SH-SY5Y (cell line): ENCODE measurements around the gene NEK1.

Experiments used
- GATA2 ChIP-seq: IDR thresholded peaks from 2 replicates; pipeline ENCODE4 v1.6.1; 2011; ENCODE audit warnings: mild to moderate bottlenecking, low read depth, low read length
- GATA3 ChIP-seq: IDR thresholded peaks from 2 replicates; pipeline ENCODE4 v1.6.1; 2011; ENCODE audit warnings: low read depth, mild to moderate bottlenecking, low read length, moderate library complexity

The NEK1 gene

DNA sequence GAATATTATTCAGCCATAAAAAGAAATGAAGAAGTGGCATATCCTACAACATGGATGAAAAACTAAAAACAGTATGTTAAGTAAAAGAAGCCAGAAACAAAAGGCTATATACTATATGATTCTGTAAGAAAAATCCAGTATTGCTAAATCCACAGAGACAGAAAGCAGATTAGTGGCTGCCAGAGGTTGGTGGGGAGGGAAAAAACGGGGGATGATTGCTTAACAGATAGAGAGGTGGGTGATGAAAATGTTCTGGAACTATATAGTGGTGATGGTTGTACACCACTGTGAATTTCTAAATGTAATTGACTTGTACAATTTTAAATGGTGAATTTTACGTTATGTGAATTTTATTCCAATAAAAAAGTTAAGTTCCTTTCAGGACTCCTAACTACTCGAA is 184.0 kb downstream of the NEK1 start:
- no peak for TF ChIP-seq GATA2
- no peak for TF ChIP-seq GATA3

DNA sequence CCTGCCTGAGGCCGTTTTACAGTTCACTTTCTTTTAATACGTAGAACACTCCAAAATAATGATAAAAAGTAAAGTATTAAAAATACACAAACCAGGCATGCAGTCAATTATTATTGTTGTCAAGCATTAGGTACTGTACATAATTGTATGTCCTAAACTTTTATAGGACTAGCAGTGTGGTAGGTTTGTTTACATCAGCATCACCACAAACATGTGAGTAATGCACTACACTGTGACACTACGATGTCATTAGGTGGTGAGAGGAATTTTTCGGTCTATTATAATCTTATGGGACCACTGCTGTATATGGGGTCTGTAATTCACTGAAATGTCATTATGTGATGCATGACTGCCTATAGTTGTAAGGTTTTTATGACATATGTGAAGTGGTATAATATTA is 192.1 kb downstream of the NEK1 start:
- TF ChIP-seq GATA3 (no peak), GATA2 (no peak)

DNA sequence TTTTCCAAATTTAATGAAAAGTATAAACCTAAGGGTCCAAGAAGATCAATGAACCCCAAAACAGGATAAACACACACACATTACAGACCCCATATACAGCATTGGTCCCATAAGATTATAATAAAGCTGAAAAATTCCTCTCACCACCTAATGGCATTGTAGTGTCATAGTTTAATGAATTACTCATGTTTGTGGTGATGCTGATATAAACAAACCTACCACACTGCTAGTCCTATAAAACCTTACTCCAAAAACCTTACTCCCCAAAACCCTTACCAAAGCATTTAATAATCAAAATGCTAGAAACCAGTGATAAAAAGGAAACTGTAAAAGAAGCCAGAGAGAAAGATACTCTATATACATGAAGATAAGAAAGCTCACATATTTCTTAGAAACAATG is 193.5 kb downstream of the NEK1 start:
- TF ChIP-seq GATA2 (no peak), GATA3 (no peak)

DNA sequence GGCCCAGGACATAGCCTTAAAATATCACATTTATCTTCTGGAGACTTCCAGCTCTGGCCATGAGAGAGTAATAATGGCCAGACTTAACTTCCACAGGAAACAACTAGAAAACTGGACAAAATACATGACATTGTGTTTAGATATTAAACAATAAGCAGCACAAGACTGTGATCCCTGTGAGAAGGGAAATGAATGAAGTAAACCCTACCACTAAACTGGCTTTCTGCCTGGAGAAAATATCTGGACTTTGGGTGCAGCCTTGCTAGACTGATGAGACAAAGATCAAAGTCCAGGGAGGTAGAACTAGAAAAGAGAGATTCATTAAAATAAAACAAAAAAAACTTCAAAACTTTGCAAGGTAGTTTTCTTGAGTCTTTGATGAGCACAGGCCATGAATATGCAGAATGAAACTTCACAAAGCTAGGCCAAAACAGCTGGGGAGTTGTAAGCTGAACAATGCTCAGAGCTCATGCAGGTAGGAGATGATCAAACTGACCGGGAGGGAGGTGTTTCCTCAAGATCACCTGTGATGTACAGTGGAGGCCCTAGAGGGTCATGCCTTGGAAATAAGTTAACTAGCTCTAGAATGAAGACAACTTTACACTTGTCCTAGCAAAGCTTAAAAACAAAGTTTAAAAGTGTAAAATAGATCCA is 194.6 kb downstream of the NEK1 start:
- TF ChIP-seq GATA3 (no peak), GATA2 (no peak)

DNA sequence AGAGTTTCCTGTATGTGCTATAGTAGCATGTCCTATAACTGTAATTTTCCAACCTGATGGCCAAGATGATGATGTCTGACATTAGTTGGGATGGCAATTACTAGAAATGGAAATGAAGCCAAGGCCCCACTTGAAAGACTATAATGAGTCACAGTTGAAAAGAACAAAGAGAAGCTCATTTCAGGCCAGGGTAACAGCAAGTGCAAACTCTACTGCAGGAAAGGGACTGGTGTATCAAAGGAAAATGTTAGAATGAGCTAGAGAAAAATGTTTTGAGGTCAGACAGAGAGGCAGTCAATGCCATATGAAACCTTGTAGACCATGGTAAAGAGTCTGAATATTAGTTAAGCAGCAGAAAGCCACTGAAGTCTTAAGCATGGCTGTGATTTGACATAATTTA is 195.4 kb downstream of the NEK1 start:
- no peak for TF ChIP-seq GATA2
- no peak for TF ChIP-seq GATA3

DNA sequence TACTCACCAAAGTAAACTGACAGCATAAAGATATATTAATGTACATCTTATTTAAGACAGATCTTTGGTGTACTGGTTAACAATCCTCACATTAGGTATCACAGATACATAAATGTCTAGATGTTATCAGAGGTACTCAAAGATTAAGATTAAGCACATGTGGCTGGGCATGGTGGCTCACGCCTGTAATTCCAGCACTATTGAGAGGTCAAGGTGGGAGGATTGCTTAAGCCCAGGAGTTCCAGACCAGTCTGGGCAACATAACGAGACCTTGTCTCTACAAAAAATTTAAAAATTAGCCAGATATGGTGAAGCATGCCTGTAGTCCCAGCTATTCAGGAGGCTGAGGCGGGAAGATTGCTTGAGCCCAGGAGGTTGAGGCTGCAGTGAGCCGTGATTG is 195.9 kb downstream of the NEK1 start:
- no peak for TF ChIP-seq GATA3
- no peak for TF ChIP-seq GATA2

DNA sequence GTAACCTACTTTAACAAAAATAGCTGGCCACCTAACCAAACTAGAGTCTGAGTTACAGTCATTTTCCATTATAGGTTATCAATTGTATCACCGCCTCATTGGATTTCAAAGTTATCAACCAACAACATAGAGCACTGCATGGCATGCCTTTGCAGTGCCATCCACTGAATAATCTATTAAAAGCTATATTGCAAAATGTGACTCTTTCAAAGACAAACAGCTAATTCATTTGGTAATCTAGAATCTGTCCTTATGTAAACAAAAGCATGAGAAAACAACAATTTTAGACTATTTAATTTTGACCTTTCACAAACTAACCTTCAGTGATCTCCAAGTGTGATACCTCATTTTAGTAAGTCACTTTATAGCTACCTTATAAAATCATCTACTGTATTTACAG is 197.5 kb downstream of the NEK1 start:
- TF ChIP-seq GATA3: no peak
- TF ChIP-seq GATA2: no peak

DNA sequence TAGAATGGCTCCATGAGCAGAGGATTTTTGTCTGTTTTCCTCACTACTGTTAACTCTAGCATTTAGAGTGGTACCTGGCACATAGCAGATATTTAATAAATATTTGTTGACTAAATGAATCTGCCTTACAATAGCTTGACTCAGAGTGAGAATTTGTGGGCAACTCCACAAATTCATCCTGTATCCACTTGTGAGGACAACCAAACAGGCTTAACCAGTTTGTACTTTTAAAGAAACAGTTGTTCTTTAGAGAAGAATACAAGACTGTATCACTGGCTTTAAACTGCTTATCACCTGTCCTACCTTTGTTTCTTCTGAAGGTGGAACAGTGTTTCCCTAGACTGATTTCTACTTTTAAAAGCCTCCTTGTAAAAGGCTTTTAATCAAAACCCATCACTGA is 200.3 kb downstream of the NEK1 start:
- TF ChIP-seq GATA3: no peak
- no peak for TF ChIP-seq GATA2

DNA sequence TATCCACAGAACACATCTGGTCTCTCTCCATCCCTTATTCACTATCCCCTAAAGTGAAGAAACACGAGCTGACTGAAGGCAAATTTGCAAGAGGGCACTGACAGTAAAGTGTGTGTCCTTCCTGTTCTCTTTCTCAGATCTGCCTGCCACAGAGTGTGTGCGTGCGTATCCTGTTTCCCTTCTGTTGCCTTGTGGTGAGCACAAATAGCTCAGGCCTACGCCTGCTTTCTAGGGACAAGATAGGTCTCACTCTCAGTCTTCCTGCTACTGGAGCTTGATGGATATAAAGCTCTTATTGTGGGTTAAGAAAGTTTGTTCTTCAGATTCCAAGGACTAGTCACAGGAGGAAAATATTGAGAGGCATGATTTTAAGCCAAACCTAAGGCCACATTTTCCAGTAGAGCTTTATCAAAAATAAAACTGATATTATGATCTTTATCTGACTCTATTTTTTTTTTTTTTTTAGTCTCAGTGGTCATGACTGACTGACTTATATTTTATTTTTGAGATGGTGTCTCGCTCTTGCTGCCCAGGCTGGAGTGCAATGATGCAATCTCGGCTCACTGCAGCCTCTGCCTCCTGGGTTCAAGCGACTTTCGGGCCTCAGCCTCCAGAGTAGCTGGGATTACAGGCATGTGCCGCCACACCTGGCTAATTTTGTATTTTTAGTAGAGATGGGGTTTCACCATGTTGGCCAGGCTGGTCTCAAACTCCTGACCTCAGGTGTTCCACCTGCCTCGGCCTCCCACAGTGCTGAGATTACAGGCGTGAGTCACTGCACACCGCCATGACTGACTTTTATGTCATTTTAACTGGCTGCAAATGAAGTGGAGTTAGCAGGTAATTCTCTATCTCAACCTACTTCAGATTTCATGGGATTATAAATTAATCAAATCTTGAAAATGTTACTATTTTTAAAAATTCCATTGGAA is 201.3 kb downstream of the NEK1 start:
- TF ChIP-seq GATA3: no peak
- TF ChIP-seq GATA2: no peak

DNA sequence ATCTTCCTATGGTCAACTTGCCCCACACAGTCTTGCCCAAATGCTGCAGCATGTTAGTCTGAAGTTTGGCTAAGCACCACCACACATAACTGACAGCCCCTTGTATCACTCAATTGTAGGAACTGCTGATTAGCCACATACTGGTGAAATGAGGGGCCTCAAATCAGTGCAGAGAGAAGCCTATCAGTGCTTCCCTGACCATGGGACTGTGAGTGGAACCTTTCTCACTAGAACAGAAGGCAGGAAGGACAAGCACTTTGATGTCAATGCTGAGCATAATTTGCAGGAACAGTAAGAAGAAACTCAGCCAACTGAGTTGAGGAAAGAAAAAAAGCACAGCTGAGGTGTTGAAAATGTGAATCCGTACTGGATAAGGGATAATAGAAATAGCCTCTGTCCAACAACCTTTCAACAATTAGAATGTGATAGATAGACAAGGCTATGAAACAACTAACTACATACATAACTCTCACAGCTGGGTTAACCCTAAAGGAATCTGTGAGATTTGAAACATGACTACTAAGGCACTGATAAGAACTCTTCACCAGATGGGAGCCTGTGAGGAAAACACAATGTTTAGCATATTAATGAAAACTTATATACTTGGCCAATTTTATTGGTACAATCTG is 205.1 kb downstream of the NEK1 start:
- TF ChIP-seq GATA3 (no peak), GATA2 (no peak)

DNA sequence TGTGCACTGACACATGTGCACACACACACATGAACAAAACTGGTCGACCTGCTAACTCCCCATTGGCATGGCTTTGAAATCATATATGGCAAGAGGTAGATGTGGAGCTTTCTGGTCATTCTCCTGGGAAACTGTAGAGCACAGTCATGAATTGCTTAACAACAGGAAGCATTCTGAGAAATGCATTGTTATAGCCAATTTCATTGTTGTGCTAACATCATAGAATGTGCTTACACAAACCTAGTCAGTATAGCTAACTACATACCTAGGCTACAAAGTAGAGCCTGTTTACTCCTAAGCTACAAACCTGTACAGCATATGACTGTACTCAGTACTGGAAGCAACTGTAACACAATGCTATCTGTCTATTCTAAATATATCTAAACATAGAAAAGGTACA is 207.4 kb downstream of the NEK1 start:
- TF ChIP-seq GATA2 (no peak), GATA3 (no peak)

DNA sequence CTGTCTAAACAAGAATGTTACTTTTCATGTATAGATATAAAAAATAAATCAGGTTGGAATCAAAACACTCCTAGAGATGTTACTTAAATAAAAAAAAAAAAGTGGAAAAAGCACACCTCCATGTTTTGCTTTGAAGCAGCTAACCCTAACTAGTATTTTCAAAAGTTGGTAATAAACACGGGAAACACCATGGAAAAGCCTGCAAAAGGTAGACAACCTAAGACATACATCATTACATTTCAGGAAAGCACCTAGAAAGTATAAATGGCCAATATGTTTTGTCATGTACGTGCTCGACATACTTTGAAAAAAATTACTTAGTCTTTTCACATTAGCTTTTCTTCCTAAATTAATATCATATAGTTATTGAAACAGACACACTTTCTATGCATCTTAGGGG is 211.6 kb downstream of the NEK1 start:
- no peak for TF ChIP-seq GATA2

DNA sequence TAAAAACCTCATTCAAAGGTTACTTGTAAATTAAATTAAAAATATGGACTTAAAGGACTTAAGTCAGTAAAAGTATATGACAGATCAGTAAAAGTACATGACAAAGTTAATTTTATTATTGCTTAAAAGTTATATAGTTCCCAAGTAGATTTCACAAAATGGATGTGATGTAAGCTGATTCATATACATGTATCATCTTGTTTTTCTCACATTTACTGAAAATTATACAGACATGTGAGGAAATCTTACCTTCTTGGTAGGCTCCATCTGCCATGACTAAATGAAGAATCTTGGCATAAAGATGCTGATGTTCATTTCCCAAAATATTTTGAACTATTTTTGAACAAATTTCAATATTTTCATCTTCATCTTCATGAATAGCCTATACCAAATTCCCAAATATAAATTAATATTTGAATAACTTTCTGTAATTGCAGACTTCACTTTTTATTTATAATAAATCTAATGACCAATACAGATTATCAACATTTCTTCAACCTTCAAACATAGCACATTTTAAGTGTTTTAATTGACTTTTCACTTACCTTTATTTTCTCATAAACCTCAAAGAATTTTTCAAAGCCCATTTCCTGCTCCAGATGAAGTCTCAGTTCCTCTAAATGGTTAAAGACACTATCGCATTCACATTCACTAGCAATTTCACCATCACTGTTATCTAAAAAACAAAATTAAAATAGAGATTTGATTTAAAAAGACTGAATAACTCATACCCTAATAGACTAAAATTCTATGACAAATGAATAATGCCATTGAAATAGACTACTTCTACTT is 212.2 kb downstream of the NEK1 start:
- TF ChIP-seq GATA3 (no peak), GATA2 (no peak)

DNA sequence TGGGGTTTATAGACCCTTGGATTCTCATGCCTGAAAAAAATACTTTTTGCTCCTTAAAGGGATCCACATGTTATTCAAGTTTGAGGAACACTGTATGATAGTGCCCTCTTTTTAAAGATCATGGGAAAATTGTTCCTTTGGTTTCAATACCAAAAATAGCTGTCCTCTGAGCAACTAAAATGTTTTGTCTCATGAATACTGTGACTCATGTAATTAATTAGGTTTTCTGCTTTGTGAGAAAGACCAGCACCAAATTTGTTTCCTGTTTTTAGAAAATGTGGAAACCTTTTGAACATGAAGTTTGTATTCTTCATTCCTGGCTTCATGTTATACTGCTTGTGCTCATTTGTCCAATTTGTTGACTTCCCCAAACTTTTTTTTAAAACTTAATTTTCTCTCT is 214.1 kb downstream of the NEK1 start:
- no peak for TF ChIP-seq GATA3
- no peak for TF ChIP-seq GATA2

DNA sequence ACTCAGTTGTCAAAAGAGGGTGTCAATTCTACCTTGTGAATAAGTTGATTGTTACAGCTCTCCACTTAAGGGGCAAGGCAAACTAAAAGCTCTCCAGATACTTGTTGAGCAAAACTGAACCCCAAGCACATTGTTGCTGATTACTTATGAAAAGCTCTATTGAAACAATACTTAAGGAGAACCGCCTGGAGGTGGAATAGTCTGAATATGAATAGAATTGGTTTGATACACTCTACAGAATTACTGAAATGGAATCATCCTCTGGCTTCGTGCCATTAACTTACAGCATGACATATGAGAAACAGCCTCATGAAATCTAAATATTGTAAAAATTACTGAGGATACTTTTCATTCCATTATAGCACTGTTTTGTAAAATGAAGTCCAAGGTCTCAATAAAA is 214.6 kb downstream of the NEK1 start:
- no peak for TF ChIP-seq GATA3
- TF ChIP-seq GATA2: no peak
